Esophagus muscularis mucosa (tissue), 4 donors: ENCODE data around the gene SLAMF7.

ENCODE experiments used
- EP300 ChIP-seq: sonication (generic); formaldehyde crosslinking; IDR thresholded peaks from one replicate; pipeline ENCODE4 v1.6.1; 2017; ENCODE audit warnings: antibody characterized with exemption
- POLR2A ChIP-seq: fragments of 450-650 bp; IDR thresholded peaks from one replicate; pipeline ENCODE4 v1.6.1; 2017; ENCODE audit warnings: antibody characterized with exemption, moderate library complexity, mild to moderate bottlenecking, low read depth
- POLR2AphosphoS5 ChIP-seq, 2 donors: sonication (generic); formaldehyde crosslinking; IDR thresholded peaks; one replicate each; pipeline ENCODE4 v1.6.1; 2017; ENCODE audit warnings: antibody characterized with exemption in 2 of 2
- TF ChIP-seq, protein P1 (sequence below), 3 experiments: fragments of 200-600 bp in 2 of 3; fragments of 450-650 bp in 1 of 3; sonication (generic) in 2 of 3; IDR thresholded peaks; one replicate each; pipeline ENCODE4 v1.5.1; 2017 to 2019; ENCODE audit warnings: antibody characterized with exemption in 3 of 3, mild to moderate bottlenecking in 2 of 3, moderate library complexity in 1 of 3

DNA sequence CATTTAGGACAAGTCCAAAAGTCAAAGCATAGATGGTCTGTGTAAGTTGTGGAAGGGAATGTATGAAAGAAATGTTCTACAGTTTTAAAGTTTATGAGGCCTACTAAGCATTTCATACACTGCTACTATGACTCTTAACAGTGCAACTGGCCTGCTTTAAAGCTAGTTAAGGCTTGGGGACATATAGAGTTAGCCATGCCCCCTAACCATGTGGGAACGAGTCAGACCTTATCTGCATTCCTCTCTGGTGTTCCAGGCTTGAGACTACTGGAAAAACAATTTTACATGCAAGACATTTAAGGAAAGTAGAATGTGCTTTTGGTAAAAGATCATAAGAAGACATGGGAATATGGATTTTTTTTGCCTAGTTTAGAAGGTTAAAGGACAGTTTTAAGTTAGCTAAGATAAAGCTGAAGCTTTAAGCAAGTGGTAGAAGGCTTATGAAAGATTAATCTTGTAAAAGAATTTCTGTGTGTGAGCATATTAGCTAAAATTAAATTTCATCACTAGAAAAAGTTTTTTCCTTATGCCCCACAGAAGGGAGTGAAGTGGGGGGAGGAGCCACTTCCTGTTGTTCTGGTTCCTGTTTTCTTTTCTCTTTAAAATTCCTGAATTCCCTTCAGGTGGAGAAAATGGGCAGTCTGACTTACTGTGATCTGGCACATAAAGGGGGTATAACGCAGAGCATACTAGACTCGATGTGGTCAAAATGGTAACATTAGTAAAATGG is 18.5 kb upstream of the SLAMF7 start:
- TF ChIP-seq, protein P1, sequence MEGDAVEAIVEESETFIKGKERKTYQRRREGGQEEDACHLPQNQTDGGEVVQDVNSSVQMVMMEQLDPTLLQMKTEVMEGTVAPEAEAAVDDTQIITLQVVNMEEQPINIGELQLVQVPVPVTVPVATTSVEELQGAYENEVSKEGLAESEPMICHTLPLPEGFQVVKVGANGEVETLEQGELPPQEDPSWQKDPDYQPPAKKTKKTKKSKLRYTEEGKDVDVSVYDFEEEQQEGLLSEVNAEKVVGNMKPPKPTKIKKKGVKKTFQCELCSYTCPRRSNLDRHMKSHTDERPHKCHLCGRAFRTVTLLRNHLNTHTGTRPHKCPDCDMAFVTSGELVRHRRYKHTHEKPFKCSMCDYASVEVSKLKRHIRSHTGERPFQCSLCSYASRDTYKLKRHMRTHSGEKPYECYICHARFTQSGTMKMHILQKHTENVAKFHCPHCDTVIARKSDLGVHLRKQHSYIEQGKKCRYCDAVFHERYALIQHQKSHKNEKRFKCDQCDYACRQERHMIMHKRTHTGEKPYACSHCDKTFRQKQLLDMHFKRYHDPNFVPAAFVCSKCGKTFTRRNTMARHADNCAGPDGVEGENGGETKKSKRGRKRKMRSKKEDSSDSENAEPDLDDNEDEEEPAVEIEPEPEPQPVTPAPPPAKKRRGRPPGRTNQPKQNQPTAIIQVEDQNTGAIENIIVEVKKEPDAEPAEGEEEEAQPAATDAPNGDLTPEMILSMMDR (IDR thresholded peaks at IDR 0.05): no peak
- TF ChIP-seq POLR2A (no peak), POLR2AphosphoS5 (IDR thresholded peaks at IDR 0.05) (no peak), EP300 (no peak)
